ENCODE measurements around the gene ZNF37A. TPM values are rescaled to one million over a fixed set of nuclear protein-coding genes. Genes with fewer than 3 reads are reported as not detected.
"Not testable (repeated sequence)": the region's sequence is repeated elsewhere in the genome, so short reads cannot be mapped to it uniquely, and the experiment has no call there.

Gene ZNF37A
- total RNA-seq (2014; rRNA removed; shearing (Covaris generic)), result 2.9 and 5.9 TPM in 2 replicates

DNA sequence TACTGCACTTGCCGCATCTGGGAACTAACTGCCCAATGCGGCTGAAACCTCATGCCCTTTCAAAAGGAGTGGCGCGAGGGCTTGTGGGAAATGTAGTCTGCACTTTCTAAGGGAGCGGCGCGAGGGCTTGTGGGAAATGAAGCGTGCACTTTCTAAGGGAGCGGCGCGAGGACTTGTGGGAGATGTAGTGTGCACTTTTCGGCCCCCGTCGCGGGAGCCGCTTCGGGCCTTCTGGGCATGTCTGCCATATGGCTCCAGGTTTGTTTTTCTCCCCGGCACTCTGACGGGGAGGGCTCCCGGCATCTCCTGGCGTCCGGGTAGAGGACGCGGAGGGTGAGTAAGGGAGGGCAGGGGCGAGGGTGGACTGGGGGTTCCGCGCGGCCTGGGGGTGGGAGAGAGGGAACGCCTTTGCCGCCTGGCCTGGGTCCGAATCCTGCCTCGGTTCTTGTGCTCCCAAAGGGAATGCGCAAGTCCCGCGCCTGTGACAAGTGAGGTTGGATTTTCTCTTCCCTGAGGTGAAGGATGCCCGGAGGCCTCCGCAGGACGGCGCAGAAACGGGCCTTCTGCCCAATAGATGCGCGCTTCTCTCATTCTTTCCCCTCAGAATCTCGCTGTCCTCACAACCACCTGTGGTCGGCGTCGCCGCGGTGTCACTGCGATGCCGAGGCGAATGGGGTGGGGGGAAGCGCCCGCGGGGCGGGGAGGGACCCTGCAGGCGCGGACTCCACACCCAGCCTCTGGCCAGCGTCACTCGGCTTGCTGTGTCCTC, at the start of gene ZNF37A:
ZNF37A (plus strand) TSS at position 180 of the 769 bp plus-strand sequence. CDS start 2,281 bp downstream, outside the sequence.
- peak; percentile 96 for DNase-seq (ENCODE audit: low spot score)

- no peak for DNase-seq (ENCODE audit: low spot score)
These were observed 49.0 kb upstream of the ZNF37A start for GRCh38 chr10:38045129-38045528.

- DNase-seq (ENCODE audit: low spot score), result no peak
These were observed 46.5 kb upstream of the ZNF37A start for GRCh38 chr10:38047666-38048065.

- no peak for DNase-seq (ENCODE audit: low spot score)
These were observed 43.9 kb upstream of the ZNF37A start for GRCh38 chr10:38050212-38050611.

GRCh38 chr10:38054361-38054797, 39.8 kb upstream of the ZNF37A start:
- DNase-seq (ENCODE audit: low spot score), result no peak

- DNase-seq (ENCODE audit: low spot score), result not testable (repeated sequence)
These were observed 38.8 kb upstream of the ZNF37A start for GRCh38 chr10:38055274-38055894.

DNA sequence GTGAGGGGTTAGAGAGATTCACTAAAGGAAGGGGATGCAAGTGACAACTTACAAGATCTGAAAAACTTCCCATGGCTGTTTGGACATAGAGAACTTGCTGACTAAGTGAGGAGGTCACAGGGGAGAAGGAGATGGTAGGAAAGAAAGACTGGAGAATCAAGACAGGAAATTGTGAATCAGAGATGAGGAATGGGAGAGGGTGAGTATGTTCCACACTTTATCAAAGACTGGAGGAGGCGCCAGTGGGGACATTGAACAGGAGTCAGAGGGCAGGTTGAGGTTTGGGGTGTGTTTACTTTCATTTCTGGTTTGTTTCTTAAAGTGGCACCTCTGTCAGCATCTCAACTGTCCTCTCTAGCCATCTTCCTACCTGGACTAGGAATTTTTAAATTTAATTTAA, 24.5 kb upstream of the ZNF37A start:
- not testable (repeated sequence) for DNase-seq (ENCODE audit: low spot score)

DNA sequence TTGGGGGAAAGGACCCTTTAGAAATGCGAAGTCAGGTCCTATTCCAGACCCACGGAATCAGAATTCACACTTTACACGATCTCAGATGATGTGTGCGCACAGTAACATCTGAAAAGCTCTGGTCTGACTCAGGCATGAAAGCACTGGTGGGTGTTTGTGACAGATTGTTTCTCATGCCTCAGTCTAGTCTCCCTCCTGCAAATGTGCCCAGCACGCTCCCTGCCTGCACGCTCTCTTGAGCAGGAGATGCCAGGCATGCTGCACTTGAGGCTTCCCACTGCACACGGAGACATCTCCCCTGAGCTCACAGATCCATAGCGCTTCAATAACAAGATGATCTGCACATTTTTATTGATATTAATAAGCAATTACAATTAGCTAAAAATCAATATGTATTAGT, 23.6 kb upstream of the ZNF37A start:
- DNase-seq (ENCODE audit: low spot score), result no peak

DNA sequence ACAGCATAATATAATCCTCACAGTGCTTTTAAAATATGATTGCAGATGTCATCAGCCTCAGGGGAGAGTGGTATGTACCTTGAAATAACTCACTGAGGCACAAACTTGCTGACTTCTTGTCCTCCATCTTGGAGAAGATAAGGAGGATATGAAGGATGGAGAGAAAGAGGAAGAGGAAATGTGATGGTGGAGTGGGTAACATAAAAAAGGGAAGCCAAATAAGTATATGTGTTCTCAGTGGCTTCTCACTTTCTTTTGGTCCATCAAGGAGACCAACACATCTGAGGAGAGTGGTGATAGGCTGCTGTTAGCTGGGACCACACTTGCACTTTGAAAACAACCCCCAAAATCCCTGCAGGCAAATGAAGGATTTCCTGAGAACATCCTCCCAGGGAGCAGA, 21.6 kb upstream of the ZNF37A start:
- DNase-seq (ENCODE audit: low spot score), result no peak

- no peak for DNase-seq (ENCODE audit: low spot score)
These were observed 17.4 kb upstream of the ZNF37A start for GRCh38 chr10:38076687-38077086.

DNA sequence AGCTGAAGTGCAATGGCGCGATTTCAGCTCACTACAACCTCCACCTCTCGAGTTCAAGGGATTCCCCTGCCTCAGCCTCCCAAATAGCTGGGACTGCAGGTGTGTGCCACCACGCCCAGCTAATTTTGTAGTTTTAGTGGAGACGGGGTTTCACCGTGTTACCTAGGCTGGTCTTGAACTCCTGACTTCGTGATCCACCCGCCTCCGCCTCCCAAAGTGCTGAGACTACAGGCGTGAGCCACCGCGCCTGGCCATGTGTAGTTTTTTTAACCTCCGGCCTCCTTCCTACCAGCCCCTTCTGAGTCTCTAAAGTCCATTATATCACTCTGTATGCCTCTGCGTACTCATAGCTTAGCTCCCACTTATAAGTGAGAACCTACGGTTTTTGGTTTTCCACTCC, 819 bp upstream of the ZNF37A start:
- DNase-seq (ENCODE audit: low spot score), result not testable (repeated sequence)

DNA sequence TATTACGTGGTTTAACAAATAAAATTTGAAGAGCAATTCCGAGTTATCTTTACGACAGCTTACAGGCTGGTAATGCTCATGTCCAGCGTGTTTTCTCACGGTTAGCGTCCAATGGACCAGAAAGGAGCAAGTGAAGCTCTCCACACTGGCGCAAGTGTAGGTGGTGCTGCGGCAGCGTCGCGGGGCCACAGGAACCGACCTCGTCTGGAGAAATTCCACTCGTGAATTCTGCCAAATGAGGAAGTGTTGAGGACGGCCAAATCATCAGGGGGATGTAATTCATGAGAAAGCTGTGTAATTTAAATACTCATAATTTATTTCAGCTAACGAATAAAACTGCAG, 350 bp upstream of the ZNF37A start:
- DNase-seq (ENCODE audit: low spot score), result no peak

DNA sequence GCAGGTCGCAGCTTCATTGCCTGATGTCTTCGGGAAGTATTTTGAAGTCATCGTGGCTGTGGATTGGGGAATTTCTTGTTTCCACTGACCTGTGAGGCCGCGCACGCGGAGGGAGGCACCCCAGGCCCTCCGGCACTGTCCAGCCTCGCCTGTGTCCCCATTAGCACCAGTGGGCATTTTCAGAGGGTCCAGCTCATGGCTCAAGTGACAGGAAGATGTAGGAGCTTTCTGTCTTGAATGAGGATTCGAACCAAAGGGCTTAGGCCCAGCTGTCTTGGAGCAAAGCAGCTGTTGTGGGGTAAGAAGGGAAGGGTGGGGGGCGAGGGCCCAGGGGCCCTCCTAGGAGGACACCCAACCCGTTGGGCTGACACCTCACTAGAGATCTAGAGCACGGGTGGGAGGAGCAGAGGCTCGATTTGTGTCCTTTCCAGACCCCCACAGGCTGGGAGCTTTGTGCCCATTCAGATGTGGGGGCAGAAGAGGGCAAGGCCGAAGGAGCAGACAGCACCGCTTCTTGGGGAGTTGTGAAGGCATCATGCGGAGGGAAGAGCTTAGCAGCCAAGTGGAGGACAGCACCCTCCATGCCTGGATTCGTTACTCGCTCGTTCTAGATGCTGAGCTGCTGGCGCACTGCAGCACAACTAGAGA, 914 bp downstream of the ZNF37A start:
- no peak for DNase-seq (ENCODE audit: low spot score)

GRCh38 chr10:38102880-38103279, 8.7 kb downstream of the ZNF37A start:
- no peak for DNase-seq (ENCODE audit: low spot score)

GRCh38 chr10:38103756-38104155, 9.6 kb downstream of the ZNF37A start:
- DNase-seq (ENCODE audit: low spot score), result no peak

GRCh38 chr10:38112159-38112558, 18.0 kb downstream of the ZNF37A start:
- DNase-seq (ENCODE audit: low spot score), result no peak

GRCh38 chr10:38118072-38118807, 24.1 kb downstream of the ZNF37A start:
- DNase-seq (ENCODE audit: low spot score), result no peak

- no peak for DNase-seq (ENCODE audit: low spot score)
These were observed 24.9 kb downstream of the ZNF37A start for GRCh38 chr10:38119038-38119437.

DNA sequence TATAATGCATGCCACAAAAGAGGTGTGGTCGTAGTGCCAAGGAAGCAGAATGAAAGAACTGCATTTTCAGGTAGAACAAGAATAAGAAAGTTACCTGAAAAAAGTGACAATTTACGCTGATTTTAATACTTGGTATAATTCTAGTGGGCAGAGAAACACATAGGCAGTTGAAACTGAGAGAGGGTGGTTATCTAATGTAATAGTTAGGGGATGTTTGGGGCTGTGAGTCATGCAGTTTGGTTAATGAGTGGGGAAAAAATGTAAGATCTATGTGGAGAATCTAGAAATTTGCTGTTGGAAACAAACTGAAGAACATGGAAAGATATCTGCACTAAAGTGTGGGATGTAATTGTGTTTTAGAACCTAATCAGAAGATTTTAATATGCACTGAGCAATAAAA, 33.7 kb downstream of the ZNF37A start:
- DNase-seq (ENCODE audit: low spot score), result no peak

GRCh38 chr10:38143587-38143986, 49.5 kb downstream of the ZNF37A start:
- no peak for DNase-seq (ENCODE audit: low spot score)

GRCh38 chr10:38146579-38147333, 52.6 kb downstream of the ZNF37A start:
- no peak for DNase-seq (ENCODE audit: low spot score)
